K562 (cell line): ENCODE results near the gene CFAP20. TPM values are rescaled to one million over a fixed set of nuclear protein-coding genes. Genes with fewer than 3 reads are reported as not detected.

Experiments used
- ARNT ChIP-seq, 2 experiments: fragments of 450-650 bp; IDR thresholded peaks; 2 replicates each; pipeline ENCODE4 v1.6.1; 2016; ENCODE audit warnings: mild to moderate bottlenecking in 1 of 2
- BCL6 ChIP-seq: fragments of 250-450 bp; sonication (Bioruptor Pico); IDR thresholded peaks from 2 replicates; pipeline ENCODE4 v1.4.0; 2020
- BRD9 ChIP-seq: fragments of 450-650 bp; IDR thresholded peaks from 2 replicates; pipeline ENCODE4 v1.6.1; 2018; ENCODE audit warnings: low read depth; ENCODE audit not compliant: partially characterized antibody
- CSDE1 ChIP-seq, 2 experiments: fragments of 450-650 bp; IDR thresholded peaks; 2 replicates each; pipeline ENCODE4 v1.6.1; 2016; ENCODE audit warnings: mild to moderate bottlenecking in 1 of 2
- ESRRA ChIP-seq: fragments of 450-650 bp; IDR thresholded peaks from 2 replicates; pipeline ENCODE4 v1.6.1; 2014; ENCODE audit warnings: low read depth, mild to moderate bottlenecking, moderate library complexity, borderline replicate concordance
- LARP7 ChIP-seq: fragments of 450-650 bp; IDR thresholded peaks from 2 replicates; pipeline ENCODE4 v1.6.1; 2016
- MTA3 ChIP-seq: fragments of 450-650 bp; formaldehyde crosslinking; IDR thresholded peaks from 2 replicates; pipeline ENCODE4 v1.6.1; 2017; ENCODE audit warnings: mild to moderate bottlenecking, borderline replicate concordance
- NEUROD1 ChIP-seq: fragments of 150-350 bp; IDR thresholded peaks from 2 replicates; pipeline ENCODE4 v1.6.1; 2014; ENCODE audit warnings: borderline replicate concordance, low read length, low read depth; ENCODE audit not compliant: partially characterized antibody
- NFE2L1 ChIP-seq: fragments of 450-650 bp; IDR thresholded peaks from 2 replicates; pipeline ENCODE4 v1.6.1; 2016; ENCODE audit warnings: missing genetic modification characterization, low read depth, mild to moderate bottlenecking, missing compliant biosample characterization, moderate library complexity, borderline replicate concordance
- PHTF2 ChIP-seq: fragments of 250-450 bp; sonication (Bioruptor Pico); IDR thresholded peaks from 2 replicates; pipeline ENCODE4 v1.5.0; 2021; ENCODE audit warnings: mild to moderate bottlenecking
- POLR2AphosphoS5 ChIP-seq: IDR thresholded peaks from 2 replicates; pipeline ENCODE4 v1.6.1; 2011; ENCODE audit warnings: mild to moderate bottlenecking, low read depth, low read length, moderate library complexity; ENCODE audit not compliant: control insufficient read depth, insufficient read depth
- STAT5B ChIP-seq: fragments of 250-450 bp; sonication (Bioruptor Pico); IDR thresholded peaks from 2 replicates; pipeline ENCODE4 v1.8.0; 2021; ENCODE audit warnings: mild to moderate bottlenecking, inconsistent platforms
- TAF7 ChIP-seq: fragments of 450-650 bp; IDR thresholded peaks from 2 replicates; pipeline ENCODE4 v1.6.1; 2016; ENCODE audit warnings: missing genetic modification characterization, missing compliant biosample characterization
- TFAP4 ChIP-seq: sonication (generic); formaldehyde crosslinking; IDR thresholded peaks from 2 replicates; pipeline ENCODE4 v1.8.0; 2022; ENCODE audit warnings: missing genetic modification reagents, mild to moderate bottlenecking, moderate library complexity, borderline replicate concordance
- ZNF740 ChIP-seq, 3 experiments: fragments of 200-800 bp in 1 of 3; sonication (Bioruptor generic) in 1 of 3; sonication (generic) in 1 of 3; formaldehyde crosslinking in 1 of 3; IDR thresholded peaks; 2 replicates each; pipeline versions ENCODE4 v1.6.1 to v1.8.0; 2016 to 2022; ENCODE audit warnings: mild to moderate bottlenecking in 2 of 3, missing compliant biosample characterization in 2 of 3, missing genetic modification characterization in 2 of 3, missing genetic modification reagents in 1 of 3
- ZNF778 ChIP-seq: fragments of 450-650 bp; formaldehyde crosslinking; IDR thresholded peaks from 2 replicates; pipeline ENCODE4 v1.4.0; 2020; ENCODE audit warnings: mild to moderate bottlenecking, moderate library complexity
- polyA plus RNA-seq, 8 experiments: library from polyadenylated mRNA; depleted of rRNA in 4 of 8; stranded (reverse) in 5 of 8; unstranded in 3 of 8; fragments of >200 nt; fragmentation: Nextera tagmentation in 2 of 8; fragmentation: Illumina TruSeq in 1 of 8; extraction: Ambion mirVana in 2 of 8; extraction: Trizol in 1 of 8; gene quantifications; 2 replicates each; pipeline versions ENCODE4 v1.2.1 to v1.2.3, GENCODE V29; 2011 to 2014; ENCODE audit warnings: inconsistent platforms in 1 of 8, missing spikeins in 1 of 8
- total RNA-seq, 7 experiments: library from RNA; depleted of rRNA in 6 of 7; stranded (reverse); fragments of >200 nt in 6 of 7; fragmentation: Illumina TruSeq in 2 of 7; extraction: Trizol in 2 of 7; gene quantifications; 2 replicates each; pipeline versions ENCODE4 v1.2.1 to v1.2.3, GENCODE V29; 2011 to 2021; ENCODE audit warnings: low replicate concordance in 1 of 7
- TF ChIP-seq, protein P1 (sequence below): fragments of 250-450 bp; sonication (Bioruptor Pico); IDR thresholded peaks from 2 replicates; pipeline ENCODE4 v1.8.0; 2021; ENCODE audit warnings: moderate library complexity, mild to moderate bottlenecking, inconsistent platforms
- TF ChIP-seq, protein P2 (sequence below): fragments of 450-650 bp; IDR thresholded peaks from one replicate; pipeline ENCODE4 v1.6.1; 2018; ENCODE audit warnings: mild to moderate bottlenecking, moderate library complexity; ENCODE audit not compliant: partially characterized antibody
- TF ChIP-seq, protein P3 (sequence below): fragments of 450-650 bp; IDR thresholded peaks from 2 replicates; pipeline ENCODE4 v1.6.1; 2016
- TF ChIP-seq, protein P4 (sequence below): fragments of 250-450 bp; sonication (Bioruptor Pico); IDR thresholded peaks from 2 replicates; pipeline ENCODE4 v1.8.0; 2022; ENCODE audit warnings: moderate library complexity, mild to moderate bottlenecking, inconsistent platforms

The CFAP20 gene
- total and polyA plus RNA-seq, 9 of the 15 experiments (the other 6 are each of a cell fraction or from before 2014, with no cell fraction given), result 20.5 to 90.5 (median 75.3) TPM

GRCh38 chr16:58129097-58129936 lies at the start of gene CFAP20 (continued):
- TF ChIP-seq ZNF740 (CRISPR knock-in tag; IDR thresholded peaks at IDR 0.05) (no peak), ZNF740 (tag; IDR thresholded peaks at IDR 0.05) (no peak), LARP7 (no peak), NFE2L1 (no peak), BCL6 (no peak), TAF7 (tag) (no peak), MTA3 (peak; percentile 92; the same call in 1 of the 2 replicates), PHTF2 (CRISPR knock-in tag) (no peak), POLR2AphosphoS5 (peak; percentile 56; the same call in 1 of the 2 replicates), TFAP4 (CRISPR knock-in tag) (peak; percentile 96), ZNF778 (no peak), ESRRA (peak; percentile 89), ARNT (IDR thresholded peaks at IDR 0.05) (peak; percentile 51 to 91; a peak in 3 of 4 replicates), CSDE1 (IDR thresholded peaks at IDR 0.05) (peak in 1 of 2 experiments; percentile 75; a peak in 2 of 4 replicates), BRD9 (no peak), NEUROD1 (peak; percentile 68), STAT5B (CRISPR knock-in tag) (no peak)
- TF ChIP-seq, protein P1, sequence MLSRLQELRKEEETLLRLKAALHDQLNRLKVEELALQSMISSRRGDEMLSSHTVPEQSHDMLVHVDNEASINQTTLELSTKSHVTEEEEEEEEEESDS (CRISPR knock-in tag), result no peak
- TF ChIP-seq, protein P2, sequence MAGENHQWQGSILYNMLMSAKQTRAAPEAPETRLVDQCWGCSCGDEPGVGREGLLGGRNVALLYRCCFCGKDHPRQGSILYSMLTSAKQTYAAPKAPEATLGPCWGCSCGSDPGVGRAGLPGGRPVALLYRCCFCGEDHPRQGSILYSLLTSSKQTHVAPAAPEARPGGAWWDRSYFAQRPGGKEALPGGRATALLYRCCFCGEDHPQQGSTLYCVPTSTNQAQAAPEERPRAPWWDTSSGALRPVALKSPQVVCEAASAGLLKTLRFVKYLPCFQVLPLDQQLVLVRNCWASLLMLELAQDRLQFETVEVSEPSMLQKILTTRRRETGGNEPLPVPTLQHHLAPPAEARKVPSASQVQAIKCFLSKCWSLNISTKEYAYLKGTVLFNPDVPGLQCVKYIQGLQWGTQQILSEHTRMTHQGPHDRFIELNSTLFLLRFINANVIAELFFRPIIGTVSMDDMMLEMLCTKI, result no peak
- TF ChIP-seq, protein P3, sequence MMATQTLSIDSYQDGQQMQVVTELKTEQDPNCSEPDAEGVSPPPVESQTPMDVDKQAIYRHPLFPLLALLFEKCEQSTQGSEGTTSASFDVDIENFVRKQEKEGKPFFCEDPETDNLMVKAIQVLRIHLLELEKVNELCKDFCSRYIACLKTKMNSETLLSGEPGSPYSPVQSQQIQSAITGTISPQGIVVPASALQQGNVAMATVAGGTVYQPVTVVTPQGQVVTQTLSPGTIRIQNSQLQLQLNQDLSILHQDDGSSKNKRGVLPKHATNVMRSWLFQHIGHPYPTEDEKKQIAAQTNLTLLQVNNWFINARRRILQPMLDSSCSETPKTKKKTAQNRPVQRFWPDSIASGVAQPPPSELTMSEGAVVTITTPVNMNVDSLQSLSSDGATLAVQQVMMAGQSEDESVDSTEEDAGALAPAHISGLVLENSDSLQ, result peak; percentile 98
- TF ChIP-seq, protein P4, sequence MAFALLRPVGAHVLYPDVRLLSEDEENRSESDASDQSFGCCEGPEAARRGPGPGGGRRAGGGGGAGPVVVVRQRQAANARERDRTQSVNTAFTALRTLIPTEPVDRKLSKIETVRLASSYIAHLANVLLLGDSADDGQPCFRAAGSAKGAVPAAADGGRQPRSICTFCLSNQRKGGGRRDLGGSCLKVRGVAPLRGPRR, result no peak
